Testis (tissue), 3 donors: ENCODE data around the gene TRMO. TPM values are rescaled to one million over a fixed set of nuclear protein-coding genes. Genes with fewer than 3 reads are reported as not detected.

Source experiments
- DNase-seq: peaks from one replicate; pipeline ENCODE4 v3.0.0-alpha.2; 2019
- H3K27ac ChIP-seq, 2 donors: fragments of 200-600 bp; sonication (generic); one replicate each; pipeline ENCODE4 v1.5.1; 2019
- H3K27me3 ChIP-seq: fragments of 200-600 bp; sonication (generic); one replicate; pipeline ENCODE4 v1.5.1; 2019
- H3K36me3 ChIP-seq: fragments of 200-600 bp; sonication (generic); one replicate; pipeline ENCODE4 v1.5.1; 2017; ENCODE audit warnings: low read depth; ENCODE audit errors: missing control alignments
- H3K4me1 ChIP-seq: fragments of 200-600 bp; sonication (generic); one replicate; pipeline ENCODE4 v1.5.1; 2019
- H3K4me3 ChIP-seq, 2 donors: fragments of 200-600 bp; sonication (generic); one replicate each; pipeline ENCODE4 v1.5.1; 2017 to 2019
- H3K9me3 ChIP-seq: fragments of 200-600 bp; sonication (generic); one replicate; pipeline ENCODE4 v1.5.1; 2017
- POLR2A ChIP-seq: fragments of 450-650 bp; IDR thresholded peaks from one replicate; pipeline ENCODE4 v1.6.1; 2017; ENCODE audit warnings: antibody characterized with exemption, mild to moderate bottlenecking, moderate library complexity
- WGBS, 2 donors: methylation state at CpG; one replicate each; pipeline ENCODE4 v1.1.5; 2018; 5-methylcytosine and 5-hydroxymethylcytosine counted together
- intact Hi-C: fragments of 100-400 bp; cut with DNase I; formaldehyde crosslinking; loops from one replicate; pipeline ENCODE4 v1.15.1; 2023; ENCODE audit warnings: low total_unique reads
- polyA plus RNA-seq: library from polyadenylated mRNA; stranded (reverse); fragments of 350-450 nt; fragmentation: Illumina TruSeq; extraction: RNeasy Lipid Tissue Mini Kit (QIAGEN cat#74804); gene quantifications from one replicate; pipeline ENCODE4 v1.2.3, GENCODE V29; 2014; ENCODE audit warnings: low read depth, low replicate concordance; ENCODE audit not compliant: insufficient read depth
- total RNA-seq, 2 donors: library from RNA; depleted of rRNA; stranded (reverse); fragments of >200 nt; gene quantifications; one replicate each; pipeline ENCODE4 v1.2.3, GENCODE V29; 2016
- TF ChIP-seq, protein P1 (sequence below), 3 experiments: fragments of 450-650 bp in 2 of 3; fragments of 200-600 bp in 1 of 3; sonication (generic) in 1 of 3; IDR thresholded peaks; one replicate each; pipeline ENCODE4 v1.5.1; 2016 to 2019; ENCODE audit warnings: antibody characterized with exemption in 3 of 3, mild to moderate bottlenecking in 2 of 3, moderate library complexity in 1 of 3

Gene TRMO
- total and polyA plus RNA-seq, 3 donors from 2014 or later: 33.2 to 40.1 (median 37.3) TPM

DNA sequence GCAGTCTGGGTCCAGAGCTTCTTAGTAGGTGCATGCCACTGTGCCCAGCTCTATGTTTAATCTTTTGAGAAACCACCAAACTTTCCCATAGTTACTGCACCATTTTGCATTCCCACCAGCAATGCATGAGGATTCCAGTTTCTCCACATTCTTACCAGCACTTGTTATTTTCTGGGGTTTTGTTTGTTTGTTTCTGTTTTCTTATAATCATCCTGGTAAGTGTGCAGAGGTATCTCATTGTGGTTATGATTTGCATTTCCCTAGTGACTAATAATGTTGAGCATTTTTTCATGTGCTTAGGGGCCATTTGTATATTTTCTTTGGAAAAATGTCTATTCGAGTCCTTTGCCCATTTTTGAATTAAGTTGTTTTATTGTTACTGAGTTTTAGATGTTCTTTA, 57.9 kb downstream of the TRMO start:
- intact Hi-C loops: no loop called here

DNA sequence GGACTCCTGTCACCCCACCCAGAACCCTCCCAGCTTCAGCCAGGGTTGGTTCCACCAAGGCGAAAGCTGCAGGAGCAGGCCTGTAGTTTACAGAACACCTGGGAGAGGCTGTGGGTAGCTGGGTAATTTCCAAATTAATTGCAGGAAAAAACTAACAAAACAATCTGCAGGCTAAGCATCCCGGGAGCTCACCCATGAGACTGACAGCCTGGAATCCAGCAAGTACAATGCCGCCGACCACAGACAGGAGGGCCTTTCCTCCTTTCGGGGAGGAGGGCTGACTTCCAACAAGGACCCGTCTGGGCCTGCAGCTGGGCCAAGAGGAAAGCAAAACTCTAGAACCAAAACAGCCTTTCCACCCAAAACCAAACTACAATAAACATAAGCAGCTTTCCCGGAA, 59.0 kb downstream of the TRMO start:
- TF ChIP-seq, protein P1, sequence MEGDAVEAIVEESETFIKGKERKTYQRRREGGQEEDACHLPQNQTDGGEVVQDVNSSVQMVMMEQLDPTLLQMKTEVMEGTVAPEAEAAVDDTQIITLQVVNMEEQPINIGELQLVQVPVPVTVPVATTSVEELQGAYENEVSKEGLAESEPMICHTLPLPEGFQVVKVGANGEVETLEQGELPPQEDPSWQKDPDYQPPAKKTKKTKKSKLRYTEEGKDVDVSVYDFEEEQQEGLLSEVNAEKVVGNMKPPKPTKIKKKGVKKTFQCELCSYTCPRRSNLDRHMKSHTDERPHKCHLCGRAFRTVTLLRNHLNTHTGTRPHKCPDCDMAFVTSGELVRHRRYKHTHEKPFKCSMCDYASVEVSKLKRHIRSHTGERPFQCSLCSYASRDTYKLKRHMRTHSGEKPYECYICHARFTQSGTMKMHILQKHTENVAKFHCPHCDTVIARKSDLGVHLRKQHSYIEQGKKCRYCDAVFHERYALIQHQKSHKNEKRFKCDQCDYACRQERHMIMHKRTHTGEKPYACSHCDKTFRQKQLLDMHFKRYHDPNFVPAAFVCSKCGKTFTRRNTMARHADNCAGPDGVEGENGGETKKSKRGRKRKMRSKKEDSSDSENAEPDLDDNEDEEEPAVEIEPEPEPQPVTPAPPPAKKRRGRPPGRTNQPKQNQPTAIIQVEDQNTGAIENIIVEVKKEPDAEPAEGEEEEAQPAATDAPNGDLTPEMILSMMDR (IDR thresholded peaks at IDR 0.05): no peak
- 73 to 77% methylated on average over 7 of the region's 7 CpGs for WGBS, 2 donors
- no peak for DNase-seq
- Histone ChIP-seq H3K27ac (no peak overlapping the region), H3K4me3 (no peak overlapping the region), H3K9me3 (no peaks in the 10 kb centered on the region), H3K4me1 (no peaks in the 10 kb centered on the region), H3K36me3 (no peaks in the 10 kb centered on the region), H3K27me3 (no peaks in the 10 kb centered on the region)
- intact Hi-C loops: no loop called here

More for the DNA sequence above, 57.9 kb downstream of the TRMO start:
- no peak overlapping the region for H3K4me3 ChIP-seq
- H3K9me3 ChIP-seq: no peaks in the 10 kb centered on the region
- 71 to 78% methylated on average over 1 of the region's 1 CpG for WGBS, 2 donors
- H3K27me3 ChIP-seq: no peaks in the 10 kb centered on the region
- TF ChIP-seq, protein P1 (IDR thresholded peaks at IDR 0.05): no peak
- TF ChIP-seq POLR2A: no peak
- H3K36me3 ChIP-seq: no peaks in the 10 kb centered on the region
- no peak for DNase-seq
- H3K4me1 ChIP-seq: no peaks in the 10 kb centered on the region
- H3K27ac ChIP-seq: no peak overlapping the region

DNA sequence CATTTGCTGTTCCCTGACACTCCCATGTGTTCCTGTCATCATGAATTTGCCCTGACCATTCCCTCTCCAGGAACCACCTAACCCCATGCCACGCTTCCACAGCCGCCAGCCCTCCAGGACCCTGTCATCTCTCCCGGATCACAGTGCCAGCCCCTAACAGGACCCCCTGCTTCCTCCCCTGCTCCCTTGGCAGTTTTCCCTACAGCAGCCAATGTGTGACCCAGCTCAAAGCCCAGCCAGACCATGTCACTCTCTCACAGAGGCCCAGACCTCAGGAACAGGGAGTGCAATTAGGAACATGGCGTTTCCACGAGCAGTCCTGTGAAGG, 61.2 kb downstream of the TRMO start:
- Histone ChIP-seq H3K27me3 (no peaks in the 10 kb centered on the region), H3K4me3 (no peak overlapping the region), H3K36me3 (no peaks in the 10 kb centered on the region), H3K4me1 (no peaks in the 10 kb centered on the region), H3K27ac (no peak overlapping the region), H3K9me3 (no peaks in the 10 kb centered on the region)
- 68 to 78% methylated on average over 5 of the region's 5 CpGs for WGBS, 2 donors
- intact Hi-C loops: no loop called here
- no peak for DNase-seq
- TF ChIP-seq POLR2A: no peak

DNA sequence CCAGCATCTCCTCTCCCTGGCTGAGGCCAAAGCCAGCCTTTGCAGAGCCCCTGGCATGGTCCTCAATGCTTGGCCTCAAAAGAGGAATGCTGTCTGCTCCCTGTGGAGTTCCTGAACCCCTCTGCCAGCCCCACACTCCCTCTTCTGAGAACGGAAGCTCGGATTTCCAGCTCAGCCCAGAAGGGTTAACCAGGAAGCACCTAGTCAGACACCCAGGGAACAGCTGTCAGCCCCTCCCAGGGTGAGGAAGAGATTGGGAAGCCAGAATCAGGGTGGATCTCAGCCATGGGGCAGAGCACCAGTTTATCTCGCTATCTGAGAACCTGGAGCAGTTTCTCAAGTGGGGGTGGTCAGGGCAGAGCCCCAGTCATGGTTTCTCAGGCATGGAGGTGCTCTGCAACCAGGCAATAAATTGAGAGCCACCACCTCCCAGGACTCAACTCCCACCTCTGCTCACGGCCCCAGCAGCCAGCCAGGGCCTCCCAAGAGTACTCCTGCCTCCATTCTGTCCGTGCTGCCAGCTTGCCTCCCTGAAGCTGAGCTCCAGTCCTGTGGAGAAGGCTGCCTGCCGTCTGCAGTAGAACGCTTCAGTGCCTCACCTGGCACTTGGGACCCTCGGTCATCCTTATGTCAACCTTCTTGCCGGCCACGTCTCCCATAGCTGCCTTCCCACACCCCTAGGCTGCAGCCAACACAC, 61.7 kb downstream of the TRMO start:
- no peaks in the 10 kb centered on the region for H3K27me3 ChIP-seq
- no peak for DNase-seq

DNA sequence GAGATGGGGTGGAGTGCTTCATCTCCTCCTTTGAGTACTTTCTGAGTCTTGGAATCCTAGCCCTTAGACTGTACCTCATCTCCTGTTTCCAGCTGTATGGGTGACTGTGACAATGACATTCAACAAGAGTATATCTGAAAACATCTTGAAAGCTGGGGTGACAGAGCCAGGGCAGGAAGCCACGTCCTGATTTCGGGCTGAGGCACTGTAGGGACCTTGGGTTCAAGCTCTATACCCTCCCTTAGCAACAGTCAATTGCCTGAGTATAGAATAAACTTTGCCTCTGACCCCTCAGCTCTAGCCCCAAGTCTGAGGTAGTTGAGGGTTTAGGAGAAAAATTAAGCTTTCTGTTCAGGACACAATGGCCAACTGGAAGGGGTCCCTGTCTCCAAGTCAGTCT, 63.0 kb downstream of the TRMO start:
- H3K27me3 ChIP-seq: no peaks in the 10 kb centered on the region
- intact Hi-C loops: no loop called here

More for the DNA sequence above, 61.7 kb downstream of the TRMO start:
- Histone ChIP-seq H3K9me3 (no peaks in the 10 kb centered on the region), H3K4me1 (no peaks in the 10 kb centered on the region), H3K4me3 (no peak overlapping the region), H3K36me3 (no peaks in the 10 kb centered on the region), H3K27ac (no peak overlapping the region)
- WGBS, 2 donors: 41 to 46% methylated on average over 7 to 10 of the region's 10 CpGs
- TF ChIP-seq, protein P1 (IDR thresholded peaks at IDR 0.05): no peak
- no peak for TF ChIP-seq POLR2A
- intact Hi-C loops: no loop called here

More for the DNA sequence above, 63.0 kb downstream of the TRMO start:
- no peak for TF ChIP-seq POLR2A
- TF ChIP-seq, protein P1 (IDR thresholded peaks at IDR 0.05): no peak
- DNase-seq: no peak
- H3K4me3 ChIP-seq: no peak overlapping the region
- no peaks in the 10 kb centered on the region for H3K4me1 ChIP-seq
- H3K9me3 ChIP-seq: no peaks in the 10 kb centered on the region
- H3K36me3 ChIP-seq: no peaks in the 10 kb centered on the region
- 53 to 60% methylated on average over 2 of the region's 2 CpGs for WGBS, 2 donors
- H3K27ac ChIP-seq: no peak overlapping the region
